Effector memory CD8-positive, alpha-beta T cell (primary cell): ENCODE measurements around the gene HBA1.
"Not testable (repeated sequence)": the region's sequence is repeated elsewhere in the genome, so short reads cannot be mapped to it uniquely, and the experiment has no call there.

Source experiments
- ATAC-seq: fragments of 150-1000 bp; cut with Tn5 transposase; replicated peaks from 2 replicates; pipeline ENCODE4 v1.10.0; 2021; ENCODE audit warnings: mild to moderate bottlenecking, moderate library complexity
- DNase-seq, 3 experiments: peaks; one replicate each; pipeline ENCODE4 v3.0.0; 2021
- H3K27ac Mint-ChIP-seq, 2 donors: one replicate each; pipeline ENCODE4 v1.8.0; 2022; ENCODE audit warnings: mild to moderate bottlenecking in 2 of 2, mixed read lengths in 2 of 2, moderate library complexity in 2 of 2
- H3K27me3 Mint-ChIP-seq, 2 donors: one replicate each; pipeline ENCODE4 v1.8.0; 2022; ENCODE audit warnings: mixed read lengths in 2 of 2
- H3K36me3 Mint-ChIP-seq: one replicate; pipeline ENCODE4 v1.8.0; 2022; ENCODE audit warnings: mild to moderate bottlenecking, moderate library complexity, mixed read lengths; ENCODE audit not compliant: insufficient read depth
- H3K4me1 Mint-ChIP-seq, 2 donors: one replicate each; pipeline ENCODE4 v1.8.0; 2022; ENCODE audit warnings: low read depth in 2 of 2, mixed read lengths in 2 of 2
- H3K4me3 Mint-ChIP-seq, 2 donors: one replicate each; pipeline ENCODE4 v1.8.0; 2022; ENCODE audit warnings: mild to moderate bottlenecking in 2 of 2, mixed read lengths in 2 of 2, moderate library complexity in 2 of 2
- H3K9me3 Mint-ChIP-seq, 2 donors: one replicate each; pipeline ENCODE4 v1.8.0; 2022; ENCODE audit warnings: mixed read lengths in 2 of 2

Gene HBA1

GRCh38 chr16:163696-164095 is 12.8 kb upstream of the HBA1 start:
- H3K27me3 Mint-ChIP-seq = peaks cover 38 to 70% of the 10 kb centered on the region in 2 donors

GRCh38 chr16:164134-164823 is 12.2 kb upstream of the HBA1 start:
- H3K4me3 Mint-ChIP-seq, DNase-seq, H3K9me3 Mint-ChIP-seq, H3K27ac Mint-ChIP-seq, H3K36me3 Mint-ChIP-seq: not testable (repeated sequence)
- peaks cover 38 to 70% of the 10 kb centered on the region in 2 donors for H3K27me3 Mint-ChIP-seq
- peak; percentile 34 for ATAC-seq
- H3K4me1 Mint-ChIP-seq = peaks cover 5 to 11% of the 10 kb centered on the region in 2 donors

More at GRCh38 chr16:163696-164095, 12.8 kb upstream of the HBA1 start:
- H3K4me1 Mint-ChIP-seq = peaks cover 5 to 10% of the 10 kb centered on the region in 2 donors
- H3K4me3 Mint-ChIP-seq = peak overlapping the region; percentile 23 to 65
- not testable (repeated sequence) for DNase-seq, H3K36me3 Mint-ChIP-seq, H3K9me3 Mint-ChIP-seq, H3K27ac Mint-ChIP-seq
- ATAC-seq = peak; percentile 33

GRCh38 chr16:164827-165538 is 11.5 kb upstream of the HBA1 start:
- peaks cover 6% of the 10 kb centered on the region for H3K36me3 Mint-ChIP-seq
- peaks cover 5 to 9% of the 10 kb centered on the region in 2 donors for H3K4me1 Mint-ChIP-seq
- no peak for ATAC-seq
- H3K4me3 Mint-ChIP-seq = peak overlapping the region; percentile 47 to 65
- H3K9me3 Mint-ChIP-seq = no peaks in the 10 kb centered on the region
- no peak overlapping the region for H3K27ac Mint-ChIP-seq
- DNase-seq = no peak
- H3K27me3 Mint-ChIP-seq = peaks cover 33 to 70% of the 10 kb centered on the region in 2 donors

- H3K27ac Mint-ChIP-seq = no peak within 1 kb of the TSS
- no peaks in the 10 kb centered on the region for H3K9me3 Mint-ChIP-seq
- H3K4me1 Mint-ChIP-seq = peaks cover 5 to 9% of the 10 kb centered on the region in 2 donors
- peaks cover 6% of the 10 kb centered on the region for H3K36me3 Mint-ChIP-seq
- peak within 1 kb of the TSS; percentile 47 to 65 for H3K4me3 Mint-ChIP-seq
- DNase-seq (no peak), ATAC-seq (peak; percentile 49)
- peaks cover 41 to 76% of the 10 kb centered on the region in 2 donors for H3K27me3 Mint-ChIP-seq
Measured at GRCh38 chr16:165539-166374, 10.7 kb upstream of the HBA1 start, which contains the start of gene HBM. TSS of gene HBM (plus strand) at chr16:165978. CDS start at chr16:165998, 20 bp downstream.

GRCh38 chr16:166375-167121 is 9.9 kb upstream of the HBA1 start:
- peak overlapping the region; percentile 33 to 65 for H3K4me3 Mint-ChIP-seq
- DNase-seq (no peak), ATAC-seq (peak; percentile 43)
- no peak overlapping the region for H3K27ac Mint-ChIP-seq
- peaks cover 6% of the 10 kb centered on the region for H3K36me3 Mint-ChIP-seq
- H3K27me3 Mint-ChIP-seq = peaks cover 43 to 77% of the 10 kb centered on the region in 2 donors
- H3K4me1 Mint-ChIP-seq = peaks cover 5 to 9% of the 10 kb centered on the region in 2 donors
- no peaks in the 10 kb centered on the region for H3K9me3 Mint-ChIP-seq

- H3K4me3 Mint-ChIP-seq = peak overlapping the region in 1 of 2 donors; percentile 33
- H3K27ac Mint-ChIP-seq = no peak overlapping the region
Measured at GRCh38 chr16:167122-167690, 9.3 kb upstream of the HBA1 start.

GRCh38 chr16:168424-168823 is 8.1 kb upstream of the HBA1 start:
- peaks cover 6% of the 10 kb centered on the region for H3K36me3 Mint-ChIP-seq
- peaks cover 5 to 9% of the 10 kb centered on the region in 2 donors for H3K4me1 Mint-ChIP-seq
- H3K27ac Mint-ChIP-seq = no peak overlapping the region
- no peak overlapping the region for H3K4me3 Mint-ChIP-seq
- H3K27me3 Mint-ChIP-seq = peaks cover 41 to 73% of the 10 kb centered on the region in 2 donors
- no peaks in the 10 kb centered on the region for H3K9me3 Mint-ChIP-seq
- DNase-seq (no peak), ATAC-seq (no peak)

More at GRCh38 chr16:167122-167690, 9.3 kb upstream of the HBA1 start:
- no peak for DNase-seq
- peaks cover 43 to 77% of the 10 kb centered on the region in 2 donors for H3K27me3 Mint-ChIP-seq
- peaks cover 5 to 9% of the 10 kb centered on the region in 2 donors for H3K4me1 Mint-ChIP-seq
- no peak for ATAC-seq
- H3K9me3 Mint-ChIP-seq = no peaks in the 10 kb centered on the region
- H3K36me3 Mint-ChIP-seq = peaks cover 6% of the 10 kb centered on the region

- Mint-ChIP-seq H3K4me1 (peaks cover 5 to 9% of the 10 kb centered on the region in 2 donors), H3K27me3 (peaks cover 47 to 78% of the 10 kb centered on the region in 2 donors), H3K9me3 (no peaks in the 10 kb centered on the region), H3K4me3 (no peak overlapping the region), H3K27ac (no peak overlapping the region), H3K36me3 (peaks cover 6% of the 10 kb centered on the region)
- ATAC-seq (no peak), DNase-seq (no peak)
Measured at GRCh38 chr16:169014-169413, 7.5 kb upstream of the HBA1 start.

- H3K4me1 Mint-ChIP-seq = peaks cover 7 to 12% of the 10 kb centered on the region in 2 donors
- H3K36me3 Mint-ChIP-seq, DNase-seq, H3K9me3 Mint-ChIP-seq, ATAC-seq, H3K4me3 Mint-ChIP-seq, H3K27ac Mint-ChIP-seq: not testable (repeated sequence)
- H3K27me3 Mint-ChIP-seq = peaks cover 58 to 89% of the 10 kb centered on the region in 2 donors
Measured at GRCh38 chr16:170088-170507, 6.4 kb upstream of the HBA1 start.

GRCh38 chr16:170788-171187 is 5.7 kb upstream of the HBA1 start:
- peaks cover 6% of the 10 kb centered on the region for H3K36me3 Mint-ChIP-seq
- no peak for DNase-seq
- H3K27ac Mint-ChIP-seq = no peak overlapping the region
- peaks cover 64 to 91% of the 10 kb centered on the region in 2 donors for H3K27me3 Mint-ChIP-seq
- H3K4me1 Mint-ChIP-seq = peaks cover 9 to 10% of the 10 kb centered on the region in 2 donors
- no peak overlapping the region for H3K4me3 Mint-ChIP-seq
- no peak for ATAC-seq
- no peaks in the 10 kb centered on the region for H3K9me3 Mint-ChIP-seq

- H3K27me3 Mint-ChIP-seq = peaks cover 60 to 81% of the 10 kb centered on the region in 2 donors
Measured at GRCh38 chr16:172374-172941, 4.0 kb upstream of the HBA1 start, which contains the start of gene HBA2. TSS of gene HBA2 (plus strand) at chr16:172876. CDS start at chr16:172913, 37 bp downstream.

More at GRCh38 chr16:172374-172941, 4.0 kb upstream of the HBA1 start, which contains the start of gene HBA2:
- peak within 1 kb of the TSS; percentile 47 to 59 for H3K4me3 Mint-ChIP-seq
- ATAC-seq = peak; percentile 53
- not testable (repeated sequence) for H3K36me3 Mint-ChIP-seq, H3K4me1 Mint-ChIP-seq, H3K9me3 Mint-ChIP-seq, DNase-seq, H3K27ac Mint-ChIP-seq
